Psoas muscle (tissue), 8 donors: Measurements from ENCODE around the gene TP53RK. TPM values are rescaled to one million over a fixed set of nuclear protein-coding genes. Genes with fewer than 3 reads are reported as not detected.

Experiments used
- ATAC-seq, 4 donors: fragments of 200-7000 bp; cut with Tn5 transposase; one replicate each; pipeline ENCODE4 v1.9.1; 2020; ENCODE audit warnings: moderate library complexity in 3 of 4, mild to moderate bottlenecking in 2 of 4
- DNase-seq, 2 donors: peaks; one replicate each; pipeline ENCODE4 v3.0.0-alpha.2; 2020
- H3K27ac ChIP-seq: fragments of 200-600 bp; one replicate; pipeline ENCODE4 v1.8.0; 2022
- H3K27me3 ChIP-seq, 3 donors: fragments of 200-600 bp in 1 of 3; one replicate each; pipeline versions ENCODE4 v1.6.1 to v1.8.0; 2013 to 2022; ENCODE audit warnings: low read length in 2 of 3, mild to moderate bottlenecking in 2 of 3, moderate library complexity in 1 of 3; ENCODE audit not compliant: insufficient read depth in 3 of 3
- H3K36me3 ChIP-seq, 2 donors: fragments of 200-600 bp in 1 of 2; one replicate each; pipeline versions ENCODE4 v1.6.1 to v1.8.0; 2013 to 2022; ENCODE audit warnings: low read depth in 1 of 2, mild to moderate bottlenecking in 1 of 2, moderate library complexity in 1 of 2; ENCODE audit not compliant: insufficient read depth in 1 of 2
- H3K4me1 ChIP-seq: fragments of 200-600 bp; one replicate; pipeline ENCODE4 v1.8.0; 2022
- H3K4me3 ChIP-seq: fragments of 200-600 bp; one replicate; pipeline ENCODE4 v1.8.0; 2022; ENCODE audit warnings: mild to moderate bottlenecking
- H3K9me3 ChIP-seq: fragments of 200-600 bp; one replicate; pipeline ENCODE4 v1.8.0; 2022
- WGBS, 3 donors: extraction: QIAGEN DNeasy Blood & Tissue Kit; methylation state at CpG; one replicate each; pipeline versions ENCODE4 v1.1.6 to v1.1.7; 2013; 5-methylcytosine and 5-hydroxymethylcytosine counted together
- intact Hi-C, 2 donors: fragments of 100-400 bp; cut with DNase I; formaldehyde crosslinking; loops; one replicate each; pipeline versions ENCODE4 v1.11.0 to v1.14.2; 2022
- polyA plus RNA-seq, 3 donors: library from polyadenylated mRNA; stranded (reverse); fragments of 200-250 nt; gene quantifications; one replicate each; pipeline ENCODE4 v1.2.3, GENCODE V29; 2013
- total RNA-seq, 4 donors: library from RNA; stranded (reverse); fragmentation: NEBNext Ultra II Directional in 2 of 4; extraction: Animal tissue kit (Norgen Biotek cat#: 25700) in 2 of 4; gene quantifications; one replicate each; pipeline versions ENCODE4 v1.2.1 to v1.2.4, GENCODE V29; 2021 to 2023
- TF ChIP-seq, protein P1 (sequence below): fragments of 200-600 bp; IDR thresholded peaks from one replicate; pipeline ENCODE4 v1.8.0; 2022; ENCODE audit warnings: antibody characterized with exemption
- donor health status: healthy with polysubstance abuse.
- donor health status: DM: no; HTN: no; CAD: no; lungs with moderate emphysema.
- donor health status: Bipolar disorder and iron deficiency.
- donor health status: healthy.
- donor health status: DM: yes; HTN: yes; CAD: no.
- donor health status: DM: no; HTN: no; CAD: no.
- donor health status: DM: no; HTN: no; CAD: no.
- donor health status: DM: yes; HTN: yes; CAD: no.

TP53RK gene
- total and polyA plus RNA-seq, 7 donors: 5.8 to 12.9 (median 9.3) TPM

DNA sequence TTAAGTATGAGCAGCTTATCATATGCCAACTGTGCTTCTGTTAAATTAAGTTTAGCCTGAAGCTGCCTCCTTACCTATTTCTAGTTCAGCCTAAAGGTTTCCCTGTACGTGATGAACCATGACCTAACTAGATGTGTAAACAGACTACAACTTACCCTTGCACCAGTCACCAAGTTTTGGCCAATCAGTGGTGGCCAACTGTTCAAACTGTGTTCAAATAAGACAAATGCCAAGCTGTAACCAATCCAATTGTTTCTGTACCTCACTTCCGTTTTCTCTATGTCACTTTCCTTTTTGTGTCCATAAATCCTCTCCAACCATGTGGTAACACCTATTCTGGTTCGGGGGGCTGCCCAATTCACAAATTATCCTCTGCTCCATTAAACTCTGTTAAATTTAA is 14.2 kb upstream of the TP53RK start:
- H3K4me1 ChIP-seq: no peaks in the 10 kb centered on the region
- TF ChIP-seq, protein P1, sequence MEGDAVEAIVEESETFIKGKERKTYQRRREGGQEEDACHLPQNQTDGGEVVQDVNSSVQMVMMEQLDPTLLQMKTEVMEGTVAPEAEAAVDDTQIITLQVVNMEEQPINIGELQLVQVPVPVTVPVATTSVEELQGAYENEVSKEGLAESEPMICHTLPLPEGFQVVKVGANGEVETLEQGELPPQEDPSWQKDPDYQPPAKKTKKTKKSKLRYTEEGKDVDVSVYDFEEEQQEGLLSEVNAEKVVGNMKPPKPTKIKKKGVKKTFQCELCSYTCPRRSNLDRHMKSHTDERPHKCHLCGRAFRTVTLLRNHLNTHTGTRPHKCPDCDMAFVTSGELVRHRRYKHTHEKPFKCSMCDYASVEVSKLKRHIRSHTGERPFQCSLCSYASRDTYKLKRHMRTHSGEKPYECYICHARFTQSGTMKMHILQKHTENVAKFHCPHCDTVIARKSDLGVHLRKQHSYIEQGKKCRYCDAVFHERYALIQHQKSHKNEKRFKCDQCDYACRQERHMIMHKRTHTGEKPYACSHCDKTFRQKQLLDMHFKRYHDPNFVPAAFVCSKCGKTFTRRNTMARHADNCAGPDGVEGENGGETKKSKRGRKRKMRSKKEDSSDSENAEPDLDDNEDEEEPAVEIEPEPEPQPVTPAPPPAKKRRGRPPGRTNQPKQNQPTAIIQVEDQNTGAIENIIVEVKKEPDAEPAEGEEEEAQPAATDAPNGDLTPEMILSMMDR: no peak
- no peak overlapping the region for H3K4me3 ChIP-seq
- 75 to 81% (median 81%) methylated on average over 3 of the region's 3 CpGs for WGBS, 3 donors
- H3K9me3 ChIP-seq: no peaks in the 10 kb centered on the region
- no peak for DNase-seq
- intact Hi-C loops: no loop called here
- H3K27me3 ChIP-seq: peaks cover 0 to 31% (median 13%) of the 10 kb centered on the region in 3 donors
- no peak overlapping the region for H3K27ac ChIP-seq
- no peaks in the 10 kb centered on the region for H3K36me3 ChIP-seq
- no peak for ATAC-seq

GRCh38 chr20:46702447-46703203 is 13.4 kb upstream of the TP53RK start:
- H3K27me3 ChIP-seq: peaks cover 0 to 31% (median 13%) of the 10 kb centered on the region in 3 donors
- no peaks in the 10 kb centered on the region for H3K4me1 ChIP-seq
- H3K27ac ChIP-seq: no peak overlapping the region
- no peaks in the 10 kb centered on the region for H3K9me3 ChIP-seq
- intact Hi-C loops: no loop called here
- DNase-seq (no peak), ATAC-seq (no peak)
- H3K36me3 ChIP-seq: no peaks in the 10 kb centered on the region
- no peak overlapping the region for H3K4me3 ChIP-seq
- 81 to 88% (median 83%) methylated on average over 8 of the region's 8 CpGs for WGBS, 3 donors
- TF ChIP-seq, protein P1: no peak

- Histone ChIP-seq H3K36me3 (no peaks in the 10 kb centered on the region), H3K27me3 (peaks cover 0 to 26% (median 13%) of the 10 kb centered on the region in 3 donors), H3K4me1 (no peaks in the 10 kb centered on the region), H3K4me3 (no peak overlapping the region), H3K27ac (no peak overlapping the region), H3K9me3 (no peaks in the 10 kb centered on the region)
- intact Hi-C loops: no loop called here
- TF ChIP-seq, protein P1: no peak
- ATAC-seq (no peak), DNase-seq (no peak)
- WGBS, 3 donors: 60 to 71% (median 65%) methylated on average over 5 of the region's 5 CpGs
These were observed 12.7 kb upstream of the TP53RK start for GRCh38 chr20:46701986-46702385.

- no peaks in the 10 kb centered on the region for H3K36me3 ChIP-seq
- no peaks in the 10 kb centered on the region for H3K9me3 ChIP-seq
- DNase-seq (no peak), ATAC-seq (no peak)
- no peaks in the 10 kb centered on the region for H3K4me1 ChIP-seq
- TF ChIP-seq, protein P1: no peak
- no peak overlapping the region for H3K27ac ChIP-seq
- intact Hi-C loops: no loop called here
- 30 to 48% (median 31%) methylated on average over 4 of the region's 4 CpGs for WGBS, 3 donors
- no peak overlapping the region for H3K4me3 ChIP-seq
- peaks cover 0 to 23% (median 13%) of the 10 kb centered on the region in 3 donors for H3K27me3 ChIP-seq
These were observed 12.3 kb upstream of the TP53RK start for GRCh38 chr20:46701556-46701955.

GRCh38 chr20:46701057-46701456 is 11.8 kb upstream of the TP53RK start:
- 72 to 76% (median 74%) methylated on average over 2 of the region's 2 CpGs for WGBS, 3 donors
- ATAC-seq: no peak
- DNase-seq: no peak

More at GRCh38 chr20:46701057-46701456, 11.8 kb upstream of the TP53RK start:
- H3K36me3 ChIP-seq: no peaks in the 10 kb centered on the region
- TF ChIP-seq, protein P1: no peak
- H3K27ac ChIP-seq: no peak overlapping the region
- H3K4me3 ChIP-seq: no peak overlapping the region
- intact Hi-C loops: no loop called here
- H3K9me3 ChIP-seq: no peaks in the 10 kb centered on the region
- H3K4me1 ChIP-seq: no peaks in the 10 kb centered on the region
- peaks cover 0 to 23% (median 13%) of the 10 kb centered on the region in 3 donors for H3K27me3 ChIP-seq
